ENCODE measurements around the gene PPP4C.

Gene PPP4C

GRCh38 chr16:30131869-30132475, 56.2 kb downstream of the PPP4C start:
- DNase-seq = no peak

DNA sequence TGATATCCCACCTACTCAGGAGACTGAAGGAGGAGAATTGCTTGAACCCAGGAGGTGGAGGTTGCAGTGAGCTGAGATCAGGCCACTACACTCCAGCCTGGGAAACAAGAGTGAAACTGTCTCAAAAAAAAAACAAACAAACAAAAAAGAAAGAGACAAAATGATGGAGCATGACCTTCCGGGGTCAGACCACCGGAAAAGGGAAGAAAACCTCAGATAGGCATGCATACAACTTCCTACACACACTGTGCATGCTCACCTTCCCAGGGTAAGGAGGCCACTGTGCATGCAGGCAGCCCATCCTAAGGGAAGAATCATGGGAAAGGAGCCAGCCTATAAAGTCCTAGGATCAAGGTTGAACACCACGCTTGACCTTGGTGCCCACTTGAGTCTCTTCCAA, 56.8 kb downstream of the PPP4C start:
- no peak for DNase-seq
